ENCODE measurements around the gene BAD.
"Not testable (repeated sequence)": the region's sequence is repeated elsewhere in the genome, so short reads cannot be mapped to it uniquely, and the experiment has no call there.

Gene BAD

GRCh38 chr11:64313491-64314145 is 29.2 kb upstream of the BAD start:
- no peak for DNase-seq (ENCODE audit: insufficient read length)
- no peak for FAIRE-seq

DNA sequence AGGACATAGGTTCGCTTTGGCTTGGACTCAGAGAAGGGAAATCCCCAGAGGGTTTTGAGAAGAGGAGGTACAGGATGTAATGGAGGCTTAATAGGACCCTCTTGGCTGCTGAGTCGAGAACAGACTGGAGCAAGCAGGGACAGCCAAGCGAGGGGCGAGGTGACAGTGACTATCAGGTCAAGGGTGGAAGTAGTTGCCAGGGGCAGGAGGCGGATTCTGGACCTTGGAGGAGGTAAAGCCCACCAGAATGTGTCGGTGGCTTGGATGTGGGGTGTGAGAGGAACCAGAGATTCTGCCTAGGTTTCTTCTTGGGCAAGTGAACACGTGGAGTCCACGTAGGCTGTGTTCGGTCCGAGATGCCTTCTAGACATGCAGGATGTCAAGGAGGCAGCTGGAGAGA is 28.5 kb upstream of the BAD start:
- TF ChIP-seq TAF1 (IDR thresholded peaks at IDR 0.05; ENCODE audit: borderline replicate concordance, low read depth, low read length) (no peak), POLR2AphosphoS5 (IDR thresholded peaks at IDR 0.05; ENCODE audit: low read depth, low read length) (no peak), POLR2A (IDR thresholded peaks at IDR 0.05; ENCODE audit: low read depth, low read length) (no peak)
- DNase-seq (ENCODE audit: insufficient read length) (no peak), FAIRE-seq (no peak)

More at GRCh38 chr11:64313491-64314145, 29.2 kb upstream of the BAD start:
- TF ChIP-seq POLR2A (IDR thresholded peaks at IDR 0.05; ENCODE audit: low read depth, low read length) (no peak), TAF1 (IDR thresholded peaks at IDR 0.05; ENCODE audit: borderline replicate concordance, low read depth, low read length) (no peak), POLR2AphosphoS5 (IDR thresholded peaks at IDR 0.05; ENCODE audit: low read depth, low read length) (no peak)

- DNase-seq (ENCODE audit: insufficient read length); FAIRE-seq: not testable (repeated sequence)
These were observed 23.3 kb upstream of the BAD start for GRCh38 chr11:64307795-64308194.

GRCh38 chr11:64306876-64307622 is 22.6 kb upstream of the BAD start:
- DNase-seq (ENCODE audit: insufficient read length): no peak
- FAIRE-seq: no peak
- TF ChIP-seq POLR2AphosphoS5 (IDR thresholded peaks at IDR 0.05; ENCODE audit: low read depth, low read length): no peak
- no peak for TF ChIP-seq TAF1 (IDR thresholded peaks at IDR 0.05; ENCODE audit: borderline replicate concordance, low read depth, low read length)

GRCh38 chr11:64306563-64306875 is 22.1 kb upstream of the BAD start:
- TF ChIP-seq POLR2AphosphoS5 (IDR thresholded peaks at IDR 0.05; ENCODE audit: low read depth, low read length) (no peak), POLR2A (IDR thresholded peaks at IDR 0.05; ENCODE audit: low read depth, low read length) (no peak), TAF1 (IDR thresholded peaks at IDR 0.05; ENCODE audit: borderline replicate concordance, low read depth, low read length) (no peak)
- peak; percentile 70 for FAIRE-seq
- DNase-seq (ENCODE audit: insufficient read length): no peak

DNA sequence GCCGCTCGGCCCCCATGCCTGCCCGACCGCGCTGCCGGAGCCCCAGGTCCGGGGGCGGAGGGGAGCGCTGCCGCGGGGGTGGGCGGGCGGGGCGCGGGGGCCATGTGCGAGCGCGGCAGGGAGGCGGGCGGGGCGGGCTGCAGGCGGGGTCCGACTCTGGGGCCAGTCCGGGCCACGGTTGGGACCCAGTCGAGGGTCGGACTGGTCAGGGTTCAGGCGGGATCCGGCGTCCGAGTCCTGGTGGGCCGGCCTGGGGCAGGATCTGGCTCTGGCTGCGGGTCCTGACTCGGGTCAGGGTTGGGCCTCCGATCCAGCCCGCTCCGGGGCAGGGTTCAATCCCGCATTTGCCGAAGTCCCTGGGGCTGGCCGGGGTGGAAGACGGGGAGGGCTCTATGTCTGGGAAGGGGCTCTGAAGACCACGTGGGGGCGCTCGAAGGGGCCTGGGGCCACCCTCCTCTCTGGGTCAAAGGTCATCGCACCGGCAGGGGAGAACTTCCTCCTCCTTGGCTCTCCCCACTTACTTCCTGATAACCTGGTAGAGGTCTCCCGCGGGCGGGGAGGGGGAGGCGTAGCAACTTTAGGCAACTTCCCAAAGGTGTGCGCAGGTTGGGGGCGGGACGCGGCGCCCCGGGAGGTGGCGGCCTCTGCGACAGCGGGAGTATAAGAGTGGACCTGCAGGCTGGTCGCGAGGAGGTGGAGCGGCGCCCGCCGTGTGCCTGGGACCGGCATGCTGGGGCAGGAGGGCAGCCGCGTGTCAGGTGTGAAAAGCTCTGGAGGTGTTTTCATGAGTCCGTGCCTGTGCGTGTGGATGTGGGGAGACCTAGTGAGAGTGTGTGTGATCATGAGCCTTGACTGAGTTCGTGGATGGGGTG is 21.5 kb upstream of the BAD start:
- DNase-seq (ENCODE audit: insufficient read length) (no peak), FAIRE-seq (peak; percentile 87)
- TF ChIP-seq TAF1 (IDR thresholded peaks at IDR 0.05; ENCODE audit: borderline replicate concordance, low read depth, low read length): 0 out of 2 replicates have a peak, but pooled peaks have one; percentile 43
- peak; percentile 58; the same call in 1 of the 2 replicates for TF ChIP-seq POLR2A (IDR thresholded peaks at IDR 0.05; ENCODE audit: low read depth, low read length)
- TF ChIP-seq POLR2AphosphoS5 (IDR thresholded peaks at IDR 0.05; ENCODE audit: low read depth, low read length): no peak

- DNase-seq (ENCODE audit: insufficient read length) (peak; percentile 98), FAIRE-seq (peak; percentile 99)
- TF ChIP-seq TAF1 (IDR thresholded peaks at IDR 0.05; ENCODE audit: borderline replicate concordance, low read depth, low read length): peak; percentile 54; the same call in 1 of the 2 replicates
- TF ChIP-seq POLR2A (IDR thresholded peaks at IDR 0.05; ENCODE audit: low read depth, low read length): peak; percentile 70; the same call in 1 of the 2 replicates
- no peak for TF ChIP-seq POLR2AphosphoS5 (IDR thresholded peaks at IDR 0.05; ENCODE audit: low read depth, low read length)
These were observed 20.7 kb upstream of the BAD start, which contains the start of gene ESRRA for GRCh38 chr11:64305075-64305690. Gene ESRRA, plus strand, starts transcription at chr11:64305524. Its CDS starts 1,656 bp downstream, at chr11:64307180.

- FAIRE-seq: no peak
- DNase-seq (ENCODE audit: insufficient read length): peak; percentile 90
These were observed 20.0 kb upstream of the BAD start for GRCh38 chr11:64304316-64305072.

DNA sequence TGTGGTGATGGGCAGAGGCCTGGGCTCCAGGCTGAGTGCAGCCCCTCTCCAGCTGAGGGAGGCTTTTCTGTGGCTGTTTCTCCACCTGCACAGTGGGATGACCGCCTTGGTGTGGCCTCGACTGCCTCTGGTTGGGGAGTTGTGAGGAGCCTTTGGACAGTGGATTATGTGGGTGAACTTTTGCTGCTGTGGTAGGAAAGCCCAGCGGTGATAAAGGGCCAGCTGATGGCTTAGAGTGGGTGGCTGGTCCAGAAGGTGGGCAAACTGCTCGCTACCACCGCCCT is 19.5 kb upstream of the BAD start:
- TF ChIP-seq TAF1 (IDR thresholded peaks at IDR 0.05; ENCODE audit: borderline replicate concordance, low read depth, low read length) (no peak), POLR2A (IDR thresholded peaks at IDR 0.05; ENCODE audit: low read depth, low read length) (no peak), POLR2AphosphoS5 (IDR thresholded peaks at IDR 0.05; ENCODE audit: low read depth, low read length) (no peak)
- DNase-seq (ENCODE audit: insufficient read length) (no peak), FAIRE-seq (no peak)

More at GRCh38 chr11:64304316-64305072, 20.0 kb upstream of the BAD start:
- TF ChIP-seq TAF1 (IDR thresholded peaks at IDR 0.05; ENCODE audit: borderline replicate concordance, low read depth, low read length) (0 out of 2 replicates have a peak, but pooled peaks have one; percentile 37), POLR2AphosphoS5 (IDR thresholded peaks at IDR 0.05; ENCODE audit: low read depth, low read length) (peak; percentile 79), POLR2A (IDR thresholded peaks at IDR 0.05; ENCODE audit: low read depth, low read length) (peak; percentile 65; the same call in 1 of the 2 replicates)

- DNase-seq (ENCODE audit: insufficient read length) (no peak), FAIRE-seq (no peak)
- TF ChIP-seq TAF1 (IDR thresholded peaks at IDR 0.05; ENCODE audit: borderline replicate concordance, low read depth, low read length): no peak
- TF ChIP-seq POLR2AphosphoS5 (IDR thresholded peaks at IDR 0.05; ENCODE audit: low read depth, low read length): no peak
- no peak for TF ChIP-seq POLR2A (IDR thresholded peaks at IDR 0.05; ENCODE audit: low read depth, low read length)
These were observed 18.9 kb upstream of the BAD start for GRCh38 chr11:64303109-64304031.

Data from GM12892 (cell line).